HCT116 (cell line): ENCODE results near the gene LCP1.

Experiments used
- ATF3 ChIP-seq: IDR thresholded peaks from 2 replicates; pipeline ENCODE4 v1.6.1; 2012
- CEBPB ChIP-seq: IDR thresholded peaks from 2 replicates; pipeline ENCODE4 v1.6.1; 2012; ENCODE audit warnings: low read depth
- CTCF ChIP-seq, 3 experiments: fragments of 200-600 bp in 1 of 3; sonication (generic) in 1 of 3; IDR thresholded peaks in 2 of 3; conservative IDR thresholded peaks in 1 of 3; 2 replicates each; pipeline ENCODE4 v1.5.1; 2012 to 2017; ENCODE audit warnings: low read depth in 2 of 3, low read length in 2 of 3, antibody characterized with exemption in 1 of 3, borderline replicate concordance in 1 of 3, control low read depth in 1 of 3, mild to moderate bottlenecking in 1 of 3, mixed read lengths in 1 of 3, mixed run types in 1 of 3, moderate library complexity in 1 of 3; ENCODE audit not compliant: insufficient read depth in 1 of 3
- ELF1 ChIP-seq: IDR thresholded peaks from 2 replicates; pipeline ENCODE4 v1.6.1; 2012; ENCODE audit warnings: low read depth, borderline replicate concordance
- EZH2 ChIP-seq: fragments of 200-600 bp; sonication (generic); IDR thresholded peaks from 2 replicates; pipeline ENCODE4 v1.6.1; 2017; ENCODE audit warnings: antibody characterized with exemption, mixed run types
- FOSL1 ChIP-seq: IDR thresholded peaks from 2 replicates; pipeline ENCODE4 v1.6.1; 2012; ENCODE audit warnings: low read depth
- MAX ChIP-seq: IDR thresholded peaks from 2 replicates; pipeline ENCODE4 v1.6.1; 2012
- POLR2A ChIP-seq: IDR thresholded peaks from 2 replicates; pipeline ENCODE4 v1.7.0; 2011; ENCODE audit warnings: borderline replicate concordance; ENCODE audit not compliant: insufficient read depth, insufficient read length; ENCODE audit errors: extremely low read depth
- POLR2AphosphoS5 ChIP-seq: IDR thresholded peaks from 2 replicates; pipeline ENCODE4 v1.6.1; 2011; ENCODE audit warnings: mild to moderate bottlenecking, low read depth, low read length, moderate library complexity
- RAD21 ChIP-seq: IDR thresholded peaks from 2 replicates; pipeline ENCODE4 v1.6.1; 2012; ENCODE audit warnings: low read depth, mild to moderate bottlenecking
- REST ChIP-seq: IDR thresholded peaks from 2 replicates; pipeline ENCODE4 v1.6.1; 2012; ENCODE audit warnings: low read depth
- TCF7L2 ChIP-seq: IDR thresholded peaks from 2 replicates; pipeline ENCODE4 v1.7.0; 2011; ENCODE audit warnings: borderline replicate concordance, inconsistent platforms; ENCODE audit not compliant: insufficient read depth, insufficient read length; ENCODE audit errors: extremely low read depth
- YY1 ChIP-seq: IDR thresholded peaks from 2 replicates; pipeline ENCODE4 v1.6.1; 2011; ENCODE audit warnings: low read length, low read depth, moderate library complexity, mild to moderate bottlenecking; ENCODE audit not compliant: insufficient replicate concordance; ENCODE audit errors: extremely low read depth
- ZFX ChIP-seq: fragments of 450-650 bp; IDR thresholded peaks from 2 replicates; pipeline ENCODE4 v1.6.1; 2017

GRCh38 chr13:46124967-46125933, 56.7 kb downstream of the LCP1 start:
- TF ChIP-seq MAX (no peak), CTCF (IDR thresholded peaks at IDR 0.05 in 2 of 3, conservative IDR thresholded peaks at IDR 0.05 in 1 of 3; ENCODE audit: borderline replicate concordance in 1 of 3, insufficient read depth in 1 of 3, low read depth in 2 of 3, low read length in 2 of 3) (no peak), REST (no peak), YY1 (no peak), POLR2AphosphoS5 (no peak), TCF7L2 (no peak), CEBPB (no peak), ELF1 (no peak), ZFX (no peak), RAD21 (no peak), FOSL1 (no peak), POLR2A (no peak), ATF3 (no peak), EZH2 (no peak)
